Spleen (tissue), 7 donors: ENCODE results near the gene BROX.

Experiments
- CTCF ChIP-seq, 11 experiments: fragments of 200-600 bp in 7 of 11; fragments of 450-650 bp in 4 of 11; sonication (generic) in 4 of 11; IDR thresholded peaks in 8 of 11; conservative IDR thresholded peaks in 3 of 11; 1 replicate in 7 of 11; 2 replicates in 4 of 11; pipeline versions ENCODE4 v1.4.0 to v1.8.0; 2016 to 2021; ENCODE audit warnings: antibody characterized with exemption in 11 of 11, inconsistent platforms in 4 of 11, mild to moderate bottlenecking in 1 of 11
- POLR2A ChIP-seq, 3 donors: fragments of 450-650 bp; IDR thresholded peaks; one replicate each; pipeline ENCODE4 v1.5.1; 2017; ENCODE audit warnings: antibody characterized with exemption in 3 of 3, mild to moderate bottlenecking in 1 of 3
- donor health status: DM: no; HTN: no; CAD: no; lungs with moderate emphysema.
- donor health status: DM: no; HTN: no; CAD: no.
- donor health status: DM: no; HTN: no; CAD: no.

GRCh38 chr1:222665964-222666363 is 46.4 kb upstream of the BROX start:
- TF ChIP-seq CTCF (IDR thresholded peaks at IDR 0.05 in 8 of 11, conservative IDR thresholded peaks at IDR 0.05 in 3 of 11) (no peak), POLR2A (IDR thresholded peaks at IDR 0.05) (no peak)
